HG03045 (cell line): ENCODE measurements around the gene IL12RB2.
"Not testable (repeated sequence)": the region's sequence is repeated elsewhere in the genome, so short reads cannot be mapped to it uniquely, and the experiment has no call there.

ENCODE experiments used
- ATAC-seq: cut with Tn5 transposase; IDR thresholded peaks from one replicate; pipeline ENCODE4 v1.9.1; 2021; ENCODE audit warnings: mild to moderate bottlenecking, moderate library complexity; ENCODE audit not compliant: unreplicated experiment

Gene IL12RB2

GRCh38 chr1:67390041-67390887, 82.6 kb downstream of the IL12RB2 start:
- no peak for ATAC-seq

- no peak for ATAC-seq
These were observed 85.6 kb downstream of the IL12RB2 start for GRCh38 chr1:67393240-67393639.

DNA sequence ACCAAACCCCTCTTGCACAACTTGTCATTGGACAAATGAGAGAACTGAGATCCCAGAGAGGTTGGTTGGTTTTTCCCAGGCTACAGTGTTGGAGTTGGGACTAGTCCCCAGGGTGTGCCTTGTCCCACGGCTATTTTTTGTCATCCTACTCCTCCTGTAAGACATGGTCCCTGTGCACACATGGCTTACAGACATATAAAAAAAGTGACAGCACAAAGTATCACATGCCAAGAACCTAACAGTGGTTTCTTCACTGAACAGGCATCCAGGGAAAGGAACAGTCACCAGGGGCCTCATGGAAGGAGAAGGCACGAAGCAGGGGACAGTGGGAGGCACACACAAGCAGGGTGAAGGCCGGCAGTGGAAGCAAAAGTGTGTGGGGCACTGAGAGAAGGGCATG, 86.1 kb downstream of the IL12RB2 start:
- no peak for ATAC-seq

DNA sequence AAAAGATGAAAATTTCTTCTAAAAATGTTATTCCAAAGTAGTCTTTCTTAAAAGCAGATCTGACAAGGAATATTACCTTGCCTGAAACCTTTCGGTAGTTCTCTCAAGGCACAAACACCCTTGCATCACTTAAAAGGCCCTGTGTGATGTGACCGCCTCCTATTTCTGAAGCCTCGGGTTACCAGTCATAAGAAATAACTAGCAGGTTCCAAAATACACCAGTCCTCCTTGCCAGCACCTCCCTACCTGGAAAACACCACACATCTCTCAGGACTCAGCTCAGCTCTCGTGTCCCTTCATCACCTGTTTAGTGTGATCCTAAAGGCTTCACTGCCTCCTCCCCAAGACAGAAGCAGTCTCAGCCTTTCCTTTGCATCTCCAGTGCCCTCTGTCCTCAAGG, 86.9 kb downstream of the IL12RB2 start:
- no peak for ATAC-seq

DNA sequence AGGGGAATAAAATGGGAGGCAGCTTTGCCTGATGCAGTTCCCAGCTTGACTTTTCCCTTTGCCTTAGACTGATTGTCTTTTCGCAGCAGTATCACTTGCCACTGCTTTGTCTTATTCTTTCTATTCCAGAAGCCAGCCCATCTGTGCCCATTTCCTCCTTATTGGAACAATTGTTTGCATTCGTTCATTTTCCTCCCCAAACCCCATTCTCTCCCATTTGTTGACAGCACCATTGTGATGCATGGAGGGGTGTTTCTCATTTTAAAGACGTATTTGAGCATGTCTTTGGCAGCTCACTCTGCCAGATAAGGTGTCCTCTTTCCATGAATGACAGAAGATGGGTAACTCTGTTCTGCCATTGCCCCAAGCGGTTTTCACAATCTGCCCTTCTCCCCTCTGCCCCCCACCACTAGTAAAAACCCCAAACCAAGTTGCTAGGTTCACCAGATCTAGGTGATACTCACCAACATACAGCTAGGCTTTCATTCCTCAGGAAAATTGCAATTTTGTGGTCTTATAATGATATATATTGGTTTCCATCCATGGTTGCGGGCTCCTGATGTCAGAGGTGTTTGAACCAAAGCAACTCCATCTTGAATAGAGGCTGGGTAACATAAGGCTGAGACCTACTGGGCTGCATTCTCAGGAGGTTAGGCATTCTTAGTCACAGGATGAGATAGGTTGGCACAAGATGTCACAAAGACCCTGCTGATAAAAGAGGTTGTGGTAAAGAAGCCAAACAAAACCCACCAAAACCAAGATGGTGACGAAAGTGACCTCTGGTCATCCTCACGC, 91.7 kb downstream of the IL12RB2 start:
- ATAC-seq = no peak

GRCh38 chr1:67400029-67400786, 92.5 kb downstream of the IL12RB2 start:
- not testable (repeated sequence) for ATAC-seq

DNA sequence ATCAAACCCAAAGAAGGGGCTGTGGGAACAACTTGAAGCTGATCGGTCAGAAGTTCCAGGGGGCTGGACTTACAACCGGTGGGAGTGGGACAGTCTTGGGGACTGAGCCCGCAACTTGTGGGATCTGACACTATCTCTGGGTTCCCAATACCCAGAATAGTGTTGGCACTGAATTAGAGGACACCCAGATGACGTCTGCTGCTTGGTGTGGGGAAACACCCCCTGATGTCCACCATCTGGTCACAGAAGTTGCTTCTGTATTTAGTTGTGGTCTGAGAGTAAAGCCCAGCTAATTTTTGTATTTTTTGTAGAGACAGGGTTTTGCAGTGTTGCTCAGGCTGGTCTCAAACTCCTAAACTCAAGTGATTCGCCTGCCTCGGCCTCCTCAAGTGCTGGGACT, 93.8 kb downstream of the IL12RB2 start:
- ATAC-seq = no peak

GRCh38 chr1:67404212-67404620, 96.5 kb downstream of the IL12RB2 start:
- ATAC-seq = no peak

GRCh38 chr1:67405473-67406245, 98.0 kb downstream of the IL12RB2 start:
- no peak for ATAC-seq

DNA sequence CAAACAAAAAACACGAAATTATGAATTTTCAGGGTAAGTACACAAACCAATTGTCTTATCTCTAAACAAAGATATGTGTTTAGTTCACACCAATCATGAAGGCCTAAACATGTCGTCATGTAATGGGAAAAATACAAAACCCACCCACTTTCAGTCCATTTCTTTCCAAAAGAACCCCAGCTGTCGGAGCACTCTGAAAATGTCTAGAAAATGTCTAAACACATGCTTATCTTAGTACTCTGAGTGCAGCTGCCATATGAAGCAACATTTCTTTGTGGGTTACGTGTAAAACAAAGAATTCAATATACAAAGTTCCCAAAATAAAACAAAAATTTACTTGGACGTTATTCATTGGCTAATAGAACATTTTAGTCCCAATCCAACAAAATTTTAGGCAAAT, 99.8 kb downstream of the IL12RB2 start:
- no peak for ATAC-seq

DNA sequence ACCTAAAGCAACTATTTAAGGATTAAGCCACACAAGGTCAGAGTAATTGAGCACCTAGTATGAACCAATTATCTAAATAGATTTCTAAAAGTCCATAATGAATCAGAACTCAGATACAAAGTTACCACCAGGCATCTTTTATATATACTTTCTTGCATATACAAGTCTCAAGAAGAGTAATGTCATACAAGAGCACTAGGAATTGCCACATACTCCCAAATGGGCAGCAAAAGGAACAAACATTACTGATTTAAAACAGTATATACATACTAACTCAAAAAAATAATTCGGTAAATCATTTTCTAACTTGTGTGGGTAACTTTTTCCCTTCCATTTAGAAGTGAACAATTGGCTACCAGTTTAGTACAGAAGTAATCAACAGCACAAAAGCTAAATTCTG, 100.5 kb downstream of the IL12RB2 start:
- ATAC-seq = no peak

GRCh38 chr1:67413101-67413500, 105.4 kb downstream of the IL12RB2 start:
- ATAC-seq = not testable (repeated sequence)

GRCh38 chr1:67414574-67414973, 106.9 kb downstream of the IL12RB2 start:
- ATAC-seq = no peak

DNA sequence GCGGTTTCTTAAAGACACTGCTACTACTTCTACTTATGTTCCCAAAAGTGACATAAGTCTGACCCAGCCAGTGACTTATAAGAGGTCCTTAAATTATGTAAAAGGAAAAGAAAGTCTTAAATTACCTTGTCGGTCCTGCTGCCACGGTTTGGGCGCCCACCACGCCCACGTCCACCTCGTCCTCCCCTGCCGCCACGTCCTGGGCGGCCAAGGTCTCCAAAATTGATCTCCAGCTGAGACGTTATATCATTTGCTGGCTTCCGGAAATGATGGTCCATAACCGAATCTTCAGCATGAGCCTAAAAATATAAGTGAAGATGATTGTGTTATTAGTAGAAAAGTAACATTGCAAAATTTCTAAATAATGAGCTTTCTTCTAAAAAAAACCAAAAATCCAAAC, 107.4 kb downstream of the IL12RB2 start:
- ATAC-seq = no peak

DNA sequence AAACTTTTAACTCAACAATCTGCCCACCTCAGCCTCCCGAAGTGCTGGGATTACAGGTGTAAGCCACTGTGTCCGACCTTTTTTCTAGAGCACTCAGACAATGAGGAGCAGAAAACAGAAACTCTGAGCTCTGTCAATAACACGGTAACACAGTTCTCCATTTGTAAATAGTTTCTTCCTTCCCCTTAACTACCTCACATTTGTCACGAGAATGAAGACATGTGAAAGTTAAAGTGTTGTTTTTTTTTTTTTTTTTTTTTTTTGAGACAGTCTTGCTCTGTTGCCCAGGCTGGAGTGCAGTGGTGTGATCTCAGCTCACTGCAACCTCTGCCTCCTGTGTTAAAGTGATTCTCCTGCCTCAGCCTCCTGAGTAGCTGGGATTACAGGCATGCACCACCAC, 110.1 kb downstream of the IL12RB2 start:
- ATAC-seq = not testable (repeated sequence)

DNA sequence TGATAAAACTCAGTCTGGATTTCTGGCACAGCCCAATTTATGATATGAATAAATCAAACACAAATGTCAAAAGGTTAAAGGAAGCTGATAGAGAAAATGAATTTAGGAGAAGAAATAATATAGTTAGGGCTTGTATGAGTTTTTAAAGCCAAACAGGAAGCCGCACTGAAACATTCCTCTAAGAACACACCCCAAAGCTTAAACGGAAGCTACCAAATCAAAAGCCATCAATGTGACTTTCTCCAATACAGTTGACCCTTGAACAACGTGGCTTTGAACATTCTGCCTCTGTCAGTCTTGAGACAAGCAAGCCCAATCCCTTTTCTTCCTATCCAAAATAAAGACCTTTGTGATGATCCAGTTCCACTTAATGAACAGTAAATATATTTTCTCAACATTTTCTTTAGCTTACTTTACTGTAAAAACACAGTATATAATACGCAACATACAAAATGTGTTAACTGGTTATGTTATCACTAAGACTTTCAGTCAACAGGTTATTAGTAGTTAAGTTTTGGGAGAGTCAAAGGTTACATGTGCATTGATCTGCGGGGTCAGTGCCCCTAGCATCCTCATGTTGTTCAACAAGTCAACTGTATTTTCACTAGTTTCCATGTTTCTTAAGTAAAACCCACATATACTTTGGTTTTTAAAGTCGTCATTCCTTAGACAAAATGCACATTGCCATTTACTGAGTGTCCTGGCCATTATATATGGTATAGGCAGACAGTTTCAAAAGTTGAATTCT, 111.3 kb downstream of the IL12RB2 start:
- ATAC-seq = no peak

DNA sequence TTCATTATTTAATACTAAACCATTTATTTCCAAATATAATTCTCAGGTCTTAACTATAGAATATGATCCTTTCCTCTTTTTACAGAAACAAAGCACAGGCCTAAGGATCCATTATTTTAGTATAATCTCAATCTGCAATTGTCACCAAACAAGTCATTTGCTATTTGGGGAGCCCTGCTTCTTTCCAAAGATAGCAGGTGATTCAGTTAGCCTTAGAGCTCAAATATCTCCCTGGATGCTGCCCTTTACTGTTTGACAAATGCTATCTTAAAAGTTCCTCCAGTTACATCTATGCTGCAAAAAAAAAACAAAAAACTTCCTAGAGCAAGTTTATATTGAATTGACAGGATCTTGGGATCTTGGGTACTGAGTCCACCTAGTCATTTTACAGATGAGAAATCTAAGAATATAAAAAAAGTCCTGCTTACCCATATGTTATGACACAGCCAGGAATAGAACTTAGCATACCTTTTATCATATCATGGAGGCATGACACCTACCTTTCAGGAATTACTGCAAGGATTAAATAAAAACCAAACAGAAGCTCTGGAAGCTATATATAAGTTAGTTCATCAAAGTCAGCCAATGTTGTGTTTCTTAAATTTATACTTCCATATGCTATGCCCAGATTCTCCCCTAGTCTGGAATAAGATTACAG, 113.3 kb downstream of the IL12RB2 start:
- ATAC-seq = no peak

- no peak for ATAC-seq
These were observed 119.8 kb downstream of the IL12RB2 start for GRCh38 chr1:67427465-67427864.

- no peak for ATAC-seq
These were observed 120.3 kb downstream of the IL12RB2 start for GRCh38 chr1:67427947-67428346.
